HCT116 (cell line): ENCODE results near the gene LYSMD1.

ENCODE experiments used
- EZH2 ChIP-seq: fragments of 200-600 bp; sonication (generic); IDR thresholded peaks from 2 replicates; pipeline ENCODE4 v1.6.1; 2017; ENCODE audit warnings: antibody characterized with exemption, mixed run types
- POLR2A ChIP-seq: IDR thresholded peaks from 2 replicates; pipeline ENCODE4 v1.7.0; 2011; ENCODE audit warnings: borderline replicate concordance; ENCODE audit not compliant: insufficient read depth, insufficient read length; ENCODE audit errors: extremely low read depth
- POLR2AphosphoS5 ChIP-seq: IDR thresholded peaks from 2 replicates; pipeline ENCODE4 v1.6.1; 2011; ENCODE audit warnings: mild to moderate bottlenecking, low read depth, low read length, moderate library complexity
- ZFX ChIP-seq: fragments of 450-650 bp; IDR thresholded peaks from 2 replicates; pipeline ENCODE4 v1.6.1; 2017
- TF ChIP-seq, protein P1 (sequence below), 3 experiments: fragments of 200-600 bp in 1 of 3; sonication (generic) in 1 of 3; IDR thresholded peaks in 2 of 3; conservative IDR thresholded peaks in 1 of 3; 2 replicates each; pipeline ENCODE4 v1.5.1; 2012 to 2017; ENCODE audit warnings: low read depth in 2 of 3, low read length in 2 of 3, antibody characterized with exemption in 1 of 3, borderline replicate concordance in 1 of 3, control low read depth in 1 of 3, mild to moderate bottlenecking in 1 of 3, mixed read lengths in 1 of 3, mixed run types in 1 of 3, moderate library complexity in 1 of 3; ENCODE audit not compliant: insufficient read depth in 1 of 3
- TF ChIP-seq, protein P2 (sequence below): IDR thresholded peaks from 2 replicates; pipeline ENCODE4 v1.6.1; 2012

DNA sequence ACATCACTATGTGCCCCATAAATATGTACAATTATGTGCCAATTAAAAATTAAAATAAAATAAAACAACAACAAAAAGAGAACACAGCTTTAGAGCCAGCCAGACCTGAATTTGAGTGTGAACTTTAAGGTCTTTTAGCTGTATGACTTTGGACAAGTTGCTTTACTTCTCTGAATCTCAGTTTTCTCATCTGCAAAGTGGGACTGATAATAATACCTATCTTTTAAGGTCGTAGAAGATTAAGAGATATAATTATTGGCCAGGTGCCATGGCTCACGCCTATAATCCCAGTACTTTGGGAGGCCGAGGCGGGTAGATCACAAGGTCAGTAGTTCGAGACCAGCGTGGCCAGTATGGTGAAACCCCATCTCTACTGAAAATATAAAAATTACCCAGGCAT, 27.6 kb upstream of the LYSMD1 start:
- TF ChIP-seq EZH2 (no peak), ZFX (no peak), POLR2A (no peak), POLR2AphosphoS5 (no peak)
- TF ChIP-seq, protein P1, sequence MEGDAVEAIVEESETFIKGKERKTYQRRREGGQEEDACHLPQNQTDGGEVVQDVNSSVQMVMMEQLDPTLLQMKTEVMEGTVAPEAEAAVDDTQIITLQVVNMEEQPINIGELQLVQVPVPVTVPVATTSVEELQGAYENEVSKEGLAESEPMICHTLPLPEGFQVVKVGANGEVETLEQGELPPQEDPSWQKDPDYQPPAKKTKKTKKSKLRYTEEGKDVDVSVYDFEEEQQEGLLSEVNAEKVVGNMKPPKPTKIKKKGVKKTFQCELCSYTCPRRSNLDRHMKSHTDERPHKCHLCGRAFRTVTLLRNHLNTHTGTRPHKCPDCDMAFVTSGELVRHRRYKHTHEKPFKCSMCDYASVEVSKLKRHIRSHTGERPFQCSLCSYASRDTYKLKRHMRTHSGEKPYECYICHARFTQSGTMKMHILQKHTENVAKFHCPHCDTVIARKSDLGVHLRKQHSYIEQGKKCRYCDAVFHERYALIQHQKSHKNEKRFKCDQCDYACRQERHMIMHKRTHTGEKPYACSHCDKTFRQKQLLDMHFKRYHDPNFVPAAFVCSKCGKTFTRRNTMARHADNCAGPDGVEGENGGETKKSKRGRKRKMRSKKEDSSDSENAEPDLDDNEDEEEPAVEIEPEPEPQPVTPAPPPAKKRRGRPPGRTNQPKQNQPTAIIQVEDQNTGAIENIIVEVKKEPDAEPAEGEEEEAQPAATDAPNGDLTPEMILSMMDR (IDR thresholded peaks at IDR 0.05 in 2 of 3, conservative IDR thresholded peaks at IDR 0.05 in 1 of 3; ENCODE audit: borderline replicate concordance in 1 of 3, insufficient read depth in 1 of 3, low read depth in 2 of 3, low read length in 2 of 3): no peak
- TF ChIP-seq, protein P2, sequence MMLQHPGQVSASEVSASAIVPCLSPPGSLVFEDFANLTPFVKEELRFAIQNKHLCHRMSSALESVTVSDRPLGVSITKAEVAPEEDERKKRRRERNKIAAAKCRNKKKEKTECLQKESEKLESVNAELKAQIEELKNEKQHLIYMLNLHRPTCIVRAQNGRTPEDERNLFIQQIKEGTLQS: no peak
